Testis (tissue), 2 donors: Measurements from ENCODE around the gene SLC6A18.

Experiments
- POLR2A ChIP-seq: fragments of 450-650 bp; IDR thresholded peaks from one replicate; pipeline ENCODE4 v1.6.1; 2017; ENCODE audit warnings: antibody characterized with exemption, mild to moderate bottlenecking, moderate library complexity
- TF ChIP-seq, protein P1 (sequence below), 3 experiments: fragments of 450-650 bp in 2 of 3; fragments of 200-600 bp in 1 of 3; sonication (generic) in 1 of 3; IDR thresholded peaks; one replicate each; pipeline ENCODE4 v1.5.1; 2016 to 2019; ENCODE audit warnings: antibody characterized with exemption in 3 of 3, mild to moderate bottlenecking in 2 of 3, moderate library complexity in 1 of 3

DNA sequence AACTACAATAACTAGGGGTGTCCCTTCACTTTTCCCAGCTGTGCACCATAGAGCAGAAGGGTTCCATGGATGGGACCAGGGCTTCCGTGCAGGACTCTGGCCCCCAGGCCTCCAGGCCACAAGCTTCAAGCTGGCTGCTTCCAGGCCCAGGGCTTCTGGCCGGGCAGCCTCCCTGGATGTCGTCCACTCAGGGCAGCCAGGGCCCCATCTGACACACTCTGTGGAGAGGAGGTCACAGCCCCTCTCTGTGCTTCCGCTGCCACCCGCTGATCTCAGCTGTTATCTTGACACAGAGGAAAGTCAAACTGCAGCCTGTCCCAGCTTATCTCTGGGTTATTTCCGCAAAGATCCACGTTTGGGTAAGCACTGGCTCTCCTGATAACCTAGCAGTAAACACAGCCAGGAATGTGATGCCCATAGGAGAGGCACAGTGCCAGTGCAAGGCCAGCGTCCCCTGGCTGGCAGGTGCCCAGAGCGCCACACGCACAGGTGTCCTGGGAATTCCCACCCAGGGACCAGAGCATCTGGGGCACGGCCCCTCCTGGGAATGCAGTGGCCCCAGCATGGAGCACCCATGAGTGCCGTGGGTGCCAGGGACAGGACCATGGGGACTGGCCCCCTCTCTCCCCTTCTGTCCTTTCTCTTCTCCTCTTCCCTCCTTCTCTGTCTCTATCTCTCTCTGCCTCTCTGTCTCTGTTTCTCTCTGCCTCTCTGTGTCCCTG, 39.4 kb upstream of the SLC6A18 start:
- TF ChIP-seq, protein P1, sequence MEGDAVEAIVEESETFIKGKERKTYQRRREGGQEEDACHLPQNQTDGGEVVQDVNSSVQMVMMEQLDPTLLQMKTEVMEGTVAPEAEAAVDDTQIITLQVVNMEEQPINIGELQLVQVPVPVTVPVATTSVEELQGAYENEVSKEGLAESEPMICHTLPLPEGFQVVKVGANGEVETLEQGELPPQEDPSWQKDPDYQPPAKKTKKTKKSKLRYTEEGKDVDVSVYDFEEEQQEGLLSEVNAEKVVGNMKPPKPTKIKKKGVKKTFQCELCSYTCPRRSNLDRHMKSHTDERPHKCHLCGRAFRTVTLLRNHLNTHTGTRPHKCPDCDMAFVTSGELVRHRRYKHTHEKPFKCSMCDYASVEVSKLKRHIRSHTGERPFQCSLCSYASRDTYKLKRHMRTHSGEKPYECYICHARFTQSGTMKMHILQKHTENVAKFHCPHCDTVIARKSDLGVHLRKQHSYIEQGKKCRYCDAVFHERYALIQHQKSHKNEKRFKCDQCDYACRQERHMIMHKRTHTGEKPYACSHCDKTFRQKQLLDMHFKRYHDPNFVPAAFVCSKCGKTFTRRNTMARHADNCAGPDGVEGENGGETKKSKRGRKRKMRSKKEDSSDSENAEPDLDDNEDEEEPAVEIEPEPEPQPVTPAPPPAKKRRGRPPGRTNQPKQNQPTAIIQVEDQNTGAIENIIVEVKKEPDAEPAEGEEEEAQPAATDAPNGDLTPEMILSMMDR (IDR thresholded peaks at IDR 0.05) = no peak
- TF ChIP-seq POLR2A = no peak
